HG03442 (cell line): ENCODE results near the gene FN1.

Experiments
- ATAC-seq: cut with Tn5 transposase; IDR thresholded peaks from one replicate; pipeline ENCODE4 v1.9.1; 2021; ENCODE audit warnings: mild to moderate bottlenecking, moderate library complexity; ENCODE audit not compliant: unreplicated experiment

Gene FN1

GRCh38 chr2:215388002-215388728 lies 47.7 kb downstream of the FN1 start:
- no peak for ATAC-seq

GRCh38 chr2:215386566-215386965 lies 49.3 kb downstream of the FN1 start:
- ATAC-seq = no peak

DNA sequence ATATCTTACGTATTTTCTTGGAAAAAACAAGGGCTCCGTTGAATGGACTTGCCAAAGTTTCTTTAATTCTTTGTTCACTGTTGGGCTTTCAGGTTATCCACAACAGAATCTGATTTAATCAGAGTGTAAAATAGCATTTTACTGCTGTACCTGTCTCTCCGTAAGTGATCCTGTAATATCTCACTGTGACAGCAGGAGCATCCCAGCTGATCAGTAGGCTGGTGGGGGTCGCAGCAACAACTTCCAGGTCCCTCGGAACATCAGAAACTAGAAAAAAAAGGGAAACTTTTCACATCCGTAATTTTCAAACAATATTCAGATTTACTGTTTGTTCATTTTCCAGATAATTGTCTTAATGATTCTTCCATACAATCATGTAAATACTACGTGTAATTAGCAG lies 51.2 kb downstream of the FN1 start:
- ATAC-seq = no peak

- no peak for ATAC-seq
These were observed 52.1 kb downstream of the FN1 start for GRCh38 chr2:215383652-215384279.

DNA sequence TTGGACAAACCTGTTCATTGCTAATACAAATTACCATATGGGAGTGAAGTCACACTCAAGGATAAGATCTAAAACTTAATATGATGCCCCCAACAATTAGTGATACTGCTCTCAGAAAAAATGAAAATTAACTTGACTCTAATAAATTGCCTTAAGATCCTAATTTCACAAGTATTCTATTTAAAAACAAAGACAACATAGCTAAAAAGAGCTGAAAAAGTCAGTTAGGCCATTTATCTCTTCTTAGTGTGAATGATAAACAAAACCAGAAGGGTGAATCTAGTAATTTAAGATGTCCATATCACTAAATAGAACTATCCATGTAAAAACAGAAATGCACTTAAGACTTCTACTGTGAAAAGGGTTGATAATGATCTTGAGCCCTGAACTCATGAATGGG lies 53.4 kb downstream of the FN1 start:
- ATAC-seq = no peak

GRCh38 chr2:215382011-215382410 lies 53.9 kb downstream of the FN1 start:
- ATAC-seq = no peak

DNA sequence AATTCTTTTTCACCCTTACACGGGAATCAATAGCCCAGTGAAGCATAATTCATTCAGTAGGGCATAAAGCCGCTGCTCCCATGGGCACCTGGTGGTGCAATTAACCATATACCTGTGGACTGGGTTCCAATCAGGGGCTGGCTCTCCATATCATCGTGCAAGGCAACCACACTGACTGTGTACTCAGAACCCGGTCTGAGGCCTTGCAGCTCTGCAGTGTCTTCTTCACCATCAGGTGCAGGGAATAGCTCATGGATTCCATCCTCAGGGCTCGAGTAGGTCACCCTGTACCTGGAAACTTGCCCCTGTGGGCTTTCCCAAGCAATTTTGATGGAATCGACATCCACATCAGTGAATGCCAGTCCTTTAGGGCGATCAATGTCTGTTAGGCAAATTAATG lies 55.2 kb downstream of the FN1 start:
- no peak for ATAC-seq

DNA sequence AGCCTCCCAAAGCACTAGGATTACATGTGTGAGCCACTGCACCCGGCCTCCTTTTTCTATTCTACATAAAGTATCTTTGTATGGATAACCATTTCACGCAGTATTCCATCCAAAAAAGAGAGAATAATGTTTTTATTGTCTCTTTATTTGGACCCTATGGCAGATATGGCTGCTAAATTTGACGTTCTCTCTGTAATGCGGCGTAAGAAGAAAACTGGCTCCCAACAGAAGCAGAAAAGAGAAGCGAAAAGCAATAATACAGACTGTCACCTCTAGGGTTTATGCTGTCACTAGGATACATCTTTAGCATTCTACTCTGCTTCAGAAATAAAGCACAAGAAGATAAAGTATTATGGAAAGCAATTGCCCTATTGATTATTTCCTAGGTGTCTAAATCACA lies 55.9 kb downstream of the FN1 start:
- no peak for ATAC-seq

- ATAC-seq = no peak
These were observed 56.8 kb downstream of the FN1 start for GRCh38 chr2:215379039-215379438.

DNA sequence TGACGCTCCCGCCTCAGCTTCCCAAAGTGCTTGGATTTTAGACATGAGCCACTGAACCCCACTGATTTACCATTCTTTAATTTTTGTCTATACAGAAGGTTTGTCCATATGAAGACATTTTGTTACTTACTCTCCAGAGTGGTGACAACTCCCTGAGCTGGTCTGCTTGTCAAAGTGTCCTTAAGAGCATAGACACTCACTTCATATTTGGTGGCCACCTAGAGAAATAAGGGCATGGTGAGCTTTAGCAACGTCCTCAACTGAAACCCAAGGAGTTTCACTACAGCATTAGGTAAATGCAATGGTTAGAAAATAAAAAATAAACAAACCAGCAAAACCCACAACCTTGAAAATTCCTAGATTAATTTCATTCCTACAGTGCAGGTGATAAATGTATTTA lies 57.8 kb downstream of the FN1 start:
- ATAC-seq = no peak

- no peak for ATAC-seq
These were observed 58.6 kb downstream of the FN1 start for GRCh38 chr2:215377283-215377682.

GRCh38 chr2:215376103-215376780 lies 59.6 kb downstream of the FN1 start:
- no peak for ATAC-seq

GRCh38 chr2:215375467-215375830 lies 60.4 kb downstream of the FN1 start:
- no peak for ATAC-seq

DNA sequence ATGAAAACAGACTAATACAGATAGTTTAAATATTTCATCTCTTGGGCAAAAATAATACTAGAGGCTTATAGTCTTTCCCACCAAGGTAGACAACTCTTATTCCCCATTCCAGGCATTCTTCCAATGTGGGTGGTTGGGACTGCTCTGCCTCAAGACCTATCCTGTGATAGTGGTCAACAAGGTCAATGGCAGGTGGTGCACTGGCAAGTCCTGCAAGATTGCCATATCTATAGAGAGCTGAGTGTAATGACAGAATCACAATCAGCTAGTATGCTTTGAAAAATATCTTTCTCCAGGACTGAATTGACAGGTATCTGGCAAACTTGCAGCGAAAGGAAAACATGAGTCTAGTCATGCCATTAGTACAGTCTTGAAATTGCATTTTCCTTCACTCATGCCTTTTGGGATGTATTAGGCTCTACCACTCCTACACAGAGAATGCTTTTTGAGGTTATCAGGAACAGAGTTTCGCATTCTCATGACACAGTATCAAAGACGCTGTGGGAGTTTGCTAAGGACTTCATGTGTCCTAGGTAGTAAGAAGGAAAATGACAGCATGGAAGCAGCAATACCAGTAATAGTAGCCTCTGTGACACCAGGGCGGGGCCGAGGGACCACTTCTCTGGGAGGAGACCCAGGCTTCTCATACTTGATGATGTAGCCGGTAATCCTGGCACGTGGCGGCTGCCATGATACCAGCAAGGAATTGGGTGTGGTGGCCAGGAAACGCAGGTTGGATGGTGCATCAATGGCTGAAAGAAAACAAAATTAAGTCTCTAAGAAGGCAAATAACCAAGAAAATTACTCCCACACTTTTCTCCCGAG lies 61.0 kb downstream of the FN1 start:
- no peak for ATAC-seq

GRCh38 chr2:215374002-215374401 lies 61.9 kb downstream of the FN1 start:
- ATAC-seq = no peak

- ATAC-seq = no peak
These were observed 62.8 kb downstream of the FN1 start for GRCh38 chr2:215372968-215373649.

DNA sequence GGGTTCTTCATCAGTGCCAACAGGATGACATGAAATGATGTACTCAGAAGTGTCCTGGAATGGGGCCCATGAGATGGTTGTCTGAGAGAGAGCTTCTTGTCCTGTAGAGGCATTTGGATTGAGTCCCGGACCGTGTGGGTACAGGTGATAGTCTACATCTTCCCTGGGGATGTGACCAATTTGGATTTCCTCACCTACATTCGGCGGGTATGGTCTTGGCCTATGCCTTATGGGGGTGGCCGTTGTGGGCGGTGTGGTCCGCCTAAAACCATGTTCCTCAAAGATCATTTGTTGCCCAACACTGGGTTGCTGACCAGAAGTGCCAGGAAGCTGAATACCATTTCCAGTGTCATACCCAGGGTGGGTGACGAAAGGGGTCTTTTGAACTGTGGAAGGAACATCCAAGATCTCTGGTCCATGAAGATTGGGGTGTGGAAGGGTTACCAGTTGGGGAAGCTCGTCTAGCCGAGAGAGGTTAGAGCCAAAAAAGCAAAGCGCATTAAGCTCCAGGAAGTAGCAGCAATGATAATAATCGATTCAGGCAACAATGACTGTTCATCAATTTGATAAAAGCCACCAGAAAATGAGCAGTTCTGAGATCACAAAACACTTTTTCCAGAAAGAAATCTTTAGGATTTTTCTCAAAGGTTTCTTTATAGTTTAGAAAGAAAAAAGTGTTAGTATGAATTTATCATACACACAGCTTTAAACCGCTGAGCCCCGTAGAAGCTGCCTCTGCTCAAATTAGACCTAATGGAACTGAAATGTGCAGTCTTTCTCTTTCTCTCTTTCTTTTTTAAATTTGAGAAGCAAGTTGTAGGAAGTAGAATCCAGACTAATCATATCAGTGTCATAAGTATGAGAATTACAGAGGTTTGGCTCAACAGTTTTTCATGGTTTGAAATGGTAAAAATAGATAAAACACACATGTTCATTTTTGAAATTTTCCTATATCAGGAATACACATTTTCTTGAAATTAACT lies 63.7 kb downstream of the FN1 start:
- ATAC-seq = no peak

GRCh38 chr2:215370112-215370965 lies 65.5 kb downstream of the FN1 start:
- no peak for ATAC-seq
